Kidney glomerular epithelial cell (primary cell): ENCODE results near the gene NPHP1.
"Not testable (repeated sequence)": the region's sequence is repeated elsewhere in the genome, so short reads cannot be mapped to it uniquely, and the experiment has no call there.

Experiments
- DNase-seq: peaks from one replicate; lab custom pipeline; 2025; lab: John Stamatoyannopoulos, UW

NPHP1 gene

GRCh38 chr2:110103061-110103961 lies 101.5 kb downstream of the NPHP1 start:
- DNase-seq: no peak

DNA sequence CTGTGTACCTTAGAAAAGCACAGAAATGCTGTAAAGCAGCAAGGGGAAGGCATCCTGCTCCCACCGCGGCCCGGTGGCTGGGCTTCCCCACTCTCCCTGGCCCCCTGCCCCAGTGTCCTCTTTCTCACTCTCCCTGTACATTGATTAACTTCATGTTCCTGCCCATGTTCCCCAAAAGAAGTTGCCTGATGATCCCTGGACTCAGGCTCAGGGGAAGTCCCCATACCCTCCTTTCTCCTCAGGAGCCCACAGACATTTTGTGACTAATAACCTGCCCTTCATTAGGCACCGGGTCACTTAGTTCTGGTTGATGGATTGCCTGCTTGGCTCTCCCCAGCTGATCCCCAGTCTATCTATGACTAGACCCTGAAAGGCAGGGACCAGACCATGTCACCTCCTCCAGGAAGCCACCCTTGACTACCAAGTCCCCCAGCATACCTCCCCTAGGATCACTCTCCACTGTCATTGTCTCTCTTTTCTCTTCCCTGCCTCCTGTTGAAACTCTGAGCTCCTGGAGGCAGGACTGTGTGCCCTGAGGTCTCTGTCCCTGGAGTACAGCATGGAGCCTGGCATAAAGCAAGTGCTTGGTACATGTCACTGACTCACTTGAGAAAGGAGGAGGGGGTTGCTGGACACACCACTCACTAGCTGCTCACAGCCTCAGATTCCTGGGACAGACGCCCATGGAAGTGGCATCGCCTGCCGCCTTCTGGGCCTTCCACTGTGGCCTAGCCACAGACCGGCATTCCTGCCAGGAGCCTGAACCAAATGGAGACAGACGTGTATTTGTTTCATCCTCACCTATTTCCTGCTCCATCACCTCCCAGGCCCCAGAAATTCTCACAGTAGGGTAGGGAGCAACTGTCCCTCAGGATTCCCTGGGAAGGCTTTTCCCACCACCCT lies 102.7 kb downstream of the NPHP1 start:
- DNase-seq: peak; percentile 62

DNA sequence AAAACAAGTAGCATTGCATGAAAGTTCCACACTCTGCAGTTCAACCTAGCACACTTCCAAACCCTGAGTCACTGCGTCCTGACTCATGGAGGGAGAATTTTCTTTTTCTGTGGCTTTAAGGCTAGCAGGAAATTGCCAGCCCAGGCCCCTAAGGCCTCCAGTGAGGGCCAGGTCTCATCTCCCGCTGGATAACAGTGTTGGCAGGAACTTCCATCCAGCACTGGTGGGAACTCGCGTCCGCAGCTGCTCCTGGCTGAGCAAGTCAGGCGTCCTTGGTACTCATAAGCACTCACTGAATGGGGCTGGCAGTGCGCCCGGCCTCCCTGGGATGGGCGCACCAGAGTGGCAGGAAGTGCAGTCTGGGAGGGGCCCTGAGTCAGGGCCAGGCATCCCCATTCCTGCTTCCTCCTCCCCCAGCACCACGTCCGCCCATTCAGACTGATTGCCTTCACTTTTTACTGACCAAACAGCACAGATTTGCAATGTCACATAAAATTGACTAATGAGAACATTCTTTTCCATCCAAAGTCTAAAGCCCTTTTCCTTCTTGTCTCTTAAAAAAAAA lies 103.5 kb downstream of the NPHP1 start:
- peak; percentile 99 for DNase-seq

DNA sequence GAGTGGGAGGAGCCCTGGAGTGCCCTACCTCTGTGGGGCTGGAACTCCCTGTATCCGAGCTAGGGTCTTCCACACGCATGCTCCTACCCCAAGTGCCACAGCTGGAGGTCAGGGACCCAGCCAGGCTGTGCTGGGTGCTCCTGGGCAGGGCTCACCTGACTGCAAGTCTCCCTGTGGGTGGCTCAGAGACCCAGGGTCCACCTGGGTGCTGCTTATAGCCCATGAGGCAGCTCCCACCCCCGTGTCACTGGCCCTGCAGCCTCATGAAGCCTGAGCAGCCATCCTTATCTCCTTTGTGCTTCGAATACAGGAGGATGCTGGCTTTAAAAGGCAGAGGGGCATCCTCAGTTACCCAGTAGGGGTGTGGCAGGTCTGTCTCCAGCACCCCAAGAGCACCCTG lies 103.9 kb downstream of the NPHP1 start:
- not testable (repeated sequence) for DNase-seq

- no peak for DNase-seq
These were observed 104.3 kb downstream of the NPHP1 start for GRCh38 chr2:110100480-110100879.

- no peak for DNase-seq
These were observed 105.2 kb downstream of the NPHP1 start for GRCh38 chr2:110099471-110100225.

DNA sequence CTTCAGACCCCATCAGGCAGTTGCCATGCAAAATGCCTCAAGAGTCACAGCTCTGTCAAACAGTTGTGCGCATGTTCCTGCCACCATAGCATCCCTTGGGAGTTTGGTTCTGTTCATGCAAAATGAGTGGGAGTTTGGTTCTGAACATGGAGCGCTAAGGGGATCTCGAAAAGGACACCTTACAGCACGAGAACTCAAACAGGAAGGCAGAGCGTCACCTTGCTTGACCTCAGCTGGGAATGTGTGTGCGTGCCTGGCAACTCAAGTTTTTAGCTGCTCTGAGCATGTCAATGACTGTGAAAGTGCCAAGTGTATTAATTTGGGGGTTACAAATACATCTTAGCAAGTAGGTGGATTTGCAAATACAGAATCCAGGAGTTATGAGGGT lies 105.8 kb downstream of the NPHP1 start:
- DNase-seq: no peak

DNA sequence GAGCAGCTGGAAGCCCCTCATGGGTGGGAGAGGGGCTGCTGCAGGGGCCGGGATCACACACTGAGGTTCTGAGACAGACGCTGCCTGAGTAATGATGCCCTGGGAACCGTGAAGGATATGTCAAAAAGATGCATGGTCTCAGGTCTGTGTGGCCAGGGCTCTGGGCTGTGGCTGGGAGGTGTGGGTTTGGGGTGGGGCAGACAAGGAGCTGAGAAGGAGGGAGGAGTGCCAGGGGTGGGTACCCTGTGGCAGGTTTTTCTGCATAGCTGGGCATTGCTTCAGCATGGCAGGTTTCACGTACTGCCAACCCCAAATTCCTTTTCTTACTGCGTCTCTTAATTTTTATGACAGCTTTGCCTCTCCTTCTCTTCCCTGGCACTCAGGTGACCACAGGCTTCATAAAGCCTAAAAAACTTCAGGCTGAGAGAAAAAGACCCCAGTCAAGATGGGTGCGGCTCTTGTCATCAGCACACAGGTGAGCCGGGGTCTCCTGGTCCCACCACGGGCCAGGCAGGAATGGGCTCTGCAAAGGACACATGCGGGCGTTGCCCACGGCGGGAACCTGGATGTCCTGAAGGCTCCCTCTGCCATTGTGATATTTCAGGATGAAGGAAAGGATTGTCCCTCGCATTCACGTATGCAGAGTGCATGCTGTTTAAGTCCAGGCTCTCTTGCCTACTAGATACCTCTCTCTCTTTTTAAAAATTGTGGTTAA lies 107.2 kb downstream of the NPHP1 start:
- DNase-seq: no peak

GRCh38 chr2:110095994-110096633 lies 108.7 kb downstream of the NPHP1 start:
- no peak for DNase-seq

GRCh38 chr2:110094884-110095534 lies 109.8 kb downstream of the NPHP1 start:
- not testable (repeated sequence) for DNase-seq

DNA sequence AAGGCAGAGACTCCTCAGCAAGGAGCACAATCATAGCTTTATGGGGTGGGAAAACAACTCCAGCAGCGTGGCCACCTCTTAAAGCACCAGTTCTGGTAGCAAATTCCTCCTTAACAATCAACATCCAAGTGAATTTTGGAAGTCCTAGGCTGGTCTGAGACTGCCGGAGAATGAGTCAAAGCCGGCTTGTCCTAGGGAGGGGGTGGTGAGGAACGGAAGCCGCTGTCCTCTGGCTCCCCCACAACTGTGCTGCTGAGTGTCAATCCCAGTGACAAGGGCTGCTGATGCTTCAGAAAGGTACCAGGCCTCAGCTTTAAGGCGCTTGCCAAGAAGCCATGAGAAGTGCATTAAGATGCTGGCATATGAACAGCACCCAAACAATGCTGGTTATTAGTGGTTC lies 110.9 kb downstream of the NPHP1 start:
- not testable (repeated sequence) for DNase-seq

DNA sequence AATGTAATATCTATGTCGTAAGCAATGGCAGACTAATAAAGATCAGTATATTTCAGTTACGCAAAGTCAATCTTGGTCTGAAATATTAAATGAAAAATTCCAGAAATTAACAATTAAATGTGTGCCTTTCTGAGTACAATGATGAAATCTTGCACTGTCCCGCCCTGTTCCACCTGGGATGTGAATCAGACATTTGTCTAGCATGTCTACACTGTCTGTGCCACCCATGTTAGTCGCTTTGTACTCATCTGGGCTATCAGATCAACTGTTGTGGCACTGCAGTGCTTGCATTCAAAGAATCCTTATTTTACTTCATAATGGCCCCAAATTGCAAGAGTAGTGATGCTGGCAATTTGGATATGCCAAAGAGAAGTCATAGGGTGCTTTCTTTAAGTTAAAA lies 114.6 kb downstream of the NPHP1 start:
- not testable (repeated sequence) for DNase-seq

DNA sequence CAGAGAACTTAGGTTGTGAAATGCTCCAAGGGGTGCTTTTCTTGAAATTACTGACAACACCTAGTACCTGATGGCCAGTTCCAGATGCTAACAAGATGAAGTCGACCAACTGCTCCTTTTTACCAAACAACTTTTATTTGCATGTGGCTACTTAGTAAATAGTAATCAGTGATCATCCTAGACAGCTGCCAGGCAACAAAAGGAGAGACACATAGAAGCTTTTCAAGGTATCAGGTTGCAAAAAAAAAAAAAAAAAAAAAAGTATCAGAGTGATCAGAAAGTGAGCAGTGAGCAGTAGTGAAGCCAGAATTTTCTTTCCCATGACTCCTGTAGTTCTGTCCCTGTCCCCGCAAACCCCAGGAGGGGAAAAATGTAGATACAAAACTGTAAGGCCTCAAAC lies 121.1 kb downstream of the NPHP1 start:
- not testable (repeated sequence) for DNase-seq

DNA sequence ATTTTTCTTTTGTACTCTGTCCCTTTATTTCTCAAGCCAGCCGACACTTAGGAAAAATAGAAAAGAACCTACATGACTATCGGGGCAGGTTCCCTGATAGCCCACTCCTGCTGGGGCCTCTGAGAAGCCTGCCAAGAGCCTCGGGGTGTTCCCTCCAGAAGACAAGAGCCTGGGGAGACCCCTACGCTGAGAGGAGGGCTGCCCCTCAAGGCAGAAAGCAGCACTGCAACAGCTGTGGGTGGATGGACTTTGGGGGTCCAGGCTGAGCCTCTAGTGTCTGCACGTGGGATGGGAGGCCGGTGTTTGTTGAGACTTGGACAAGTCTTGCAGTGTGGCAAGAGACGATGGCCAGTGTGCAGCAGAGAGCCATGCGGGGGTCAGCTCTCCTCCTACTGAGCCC lies 121.7 kb downstream of the NPHP1 start:
- not testable (repeated sequence) for DNase-seq

DNA sequence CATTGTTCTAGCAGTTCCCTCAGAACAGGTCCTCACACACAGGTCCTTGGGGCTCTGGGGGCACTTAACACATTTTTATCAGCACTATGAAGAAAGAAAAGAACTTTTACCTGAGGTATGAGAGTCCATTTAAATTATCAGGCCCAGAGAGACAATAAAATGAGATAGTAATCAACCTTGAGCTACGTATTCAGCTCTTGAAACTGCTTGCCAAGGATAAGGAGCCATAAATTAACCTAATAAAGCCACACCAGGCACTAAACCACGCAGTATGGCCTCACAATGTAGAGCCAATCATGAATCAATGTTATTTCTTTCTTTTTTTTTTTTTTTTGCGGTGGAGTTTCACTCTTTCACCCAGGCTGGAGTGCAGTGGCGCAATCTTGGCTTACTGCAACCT lies 126.7 kb downstream of the NPHP1 start:
- not testable (repeated sequence) for DNase-seq

DNA sequence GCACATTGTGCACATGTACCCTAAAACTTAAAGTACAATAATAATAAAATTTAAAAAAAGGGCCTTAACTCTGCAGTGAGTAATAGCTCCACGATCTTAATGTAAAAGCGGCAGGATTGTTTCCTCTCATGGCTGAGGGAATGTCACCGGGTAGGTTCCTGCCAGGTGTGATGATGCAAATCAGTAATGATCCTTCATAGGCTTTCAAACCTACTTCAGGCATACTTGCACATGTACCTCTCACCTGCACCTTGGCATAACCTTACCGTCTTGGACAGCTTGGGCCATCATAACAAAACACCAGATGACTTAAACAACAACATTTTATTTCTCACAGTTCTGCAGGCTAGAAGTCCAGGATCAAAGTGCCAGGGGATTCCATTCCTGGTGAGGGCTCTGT lies 128.9 kb downstream of the NPHP1 start:
- not testable (repeated sequence) for DNase-seq
